Keratinocyte (primary cell): ENCODE measurements around the gene OTUD5. TPM values are rescaled to one million over a fixed set of nuclear protein-coding genes. Genes with fewer than 3 reads are reported as not detected.

ENCODE experiments used
- DNase-seq: peaks from one replicate; pipeline ENCODE4 v3.0.0-alpha.2; 2011; ENCODE audit warnings: low read depth, missing footprints, low spot score
- FAIRE-seq: peaks from 2 replicates; lab custom pipeline; 2011; peaks lifted over from hg19 to GRCh38; lab: Jason Lieb, UNC
- H2AFZ ChIP-seq: 2 replicates; pipeline ENCODE4 v1.6.0; 2012; ENCODE audit warnings: low read length, control low read depth, inconsistent platforms; ENCODE audit not compliant: control insufficient read depth
- H3K27ac ChIP-seq: 2 replicates; pipeline ENCODE4 v1.5.1; 2011; ENCODE audit warnings: low read length; ENCODE audit not compliant: control insufficient read depth, insufficient read depth
- H3K27me3 ChIP-seq: 3 replicates; pipeline ENCODE4 v1.6.0; 2011; ENCODE audit warnings: low read length; ENCODE audit not compliant: control insufficient read depth, insufficient read depth; ENCODE audit errors: extremely low read depth
- H3K36me3 ChIP-seq, 2 experiments: 2 replicates in 1 of 2; 3 replicates in 1 of 2; pipeline ENCODE4 v1.5.1; 2011; ENCODE audit warnings: low read length in 2 of 2, mild to moderate bottlenecking in 1 of 2; ENCODE audit not compliant: control insufficient read depth in 2 of 2, insufficient read depth in 2 of 2; ENCODE audit errors: extremely low read depth in 1 of 2
- H3K4me1 ChIP-seq: 3 replicates; pipeline ENCODE4 v1.5.1; 2011; ENCODE audit warnings: low read length; ENCODE audit not compliant: control insufficient read depth, insufficient read depth; ENCODE audit errors: extremely low read depth
- H3K4me2 ChIP-seq: 3 replicates; pipeline ENCODE4 v1.6.0; 2011; ENCODE audit warnings: low read depth, low read length; ENCODE audit not compliant: control insufficient read depth, insufficient read depth; ENCODE audit errors: extremely low read depth
- H3K4me3 ChIP-seq, 3 experiments: fragments of 200-600 bp in 1 of 3; sonication (generic) in 1 of 3; 2 replicates in 2 of 3; 3 replicates in 1 of 3; pipeline ENCODE4 v1.5.1; 2011 to 2016; ENCODE audit warnings: low read length in 3 of 3, mild to moderate bottlenecking in 3 of 3, control low read depth in 2 of 3, inconsistent platforms in 1 of 3, low read depth in 1 of 3, mixed read lengths in 1 of 3, mixed run types in 1 of 3, moderate library complexity in 1 of 3; ENCODE audit not compliant: control insufficient read depth in 2 of 3, insufficient read depth in 2 of 3; ENCODE audit errors: extremely low read depth in 1 of 3
- H3K79me2 ChIP-seq: 2 replicates; pipeline ENCODE4 v1.6.0; 2012; ENCODE audit warnings: low read length; ENCODE audit not compliant: control insufficient read depth, insufficient read depth
- H3K9ac ChIP-seq: 3 replicates; pipeline ENCODE4 v1.6.0; 2011; ENCODE audit warnings: low read length; ENCODE audit not compliant: control insufficient read depth, insufficient read depth; ENCODE audit errors: extremely low read depth
- H3K9me1 ChIP-seq: 3 replicates; pipeline ENCODE4 v1.6.0; 2011; ENCODE audit warnings: low read length; ENCODE audit not compliant: control insufficient read depth, insufficient read depth; ENCODE audit errors: extremely low read depth
- H3K9me3 ChIP-seq: 2 replicates; pipeline ENCODE4 v1.5.1; 2012; ENCODE audit warnings: low read depth, low read length; ENCODE audit not compliant: control insufficient read depth
- H4K20me1 ChIP-seq: 3 replicates; pipeline ENCODE4 v1.6.0; 2011; ENCODE audit warnings: low read length; ENCODE audit not compliant: control insufficient read depth, insufficient read depth; ENCODE audit errors: extremely low read depth
- EZH2 ChIP-seq: IDR thresholded peaks from one replicate; pipeline ENCODE4 v1.6.1; 2012; ENCODE audit warnings: inconsistent platforms, mild to moderate bottlenecking, low read length, moderate library complexity
- dilution Hi-C: fragments of 300-500 bp; cut with MboI; formaldehyde crosslinking; loops from one replicate; pipeline ENCODE4 v1.7.0; 2020; ENCODE audit warnings: low sequenced_read_pairs; ENCODE audit not compliant: extremely low pct_ligation_motif_present
- polyA plus RNA-seq, 5 experiments: library from polyadenylated mRNA; depleted of rRNA in 3 of 5; stranded (reverse) in 3 of 5; stranded (forward) in 1 of 5; unstranded in 1 of 5; fragments of >200 nt; gene quantifications; 1 replicate in 1 of 5; 2 replicates in 3 of 5; 3 replicates in 1 of 5; pipeline versions ENCODE4 v1.2.1 to v1.2.3, GENCODE V29; 2011 to 2012; ENCODE audit warnings: missing spikeins in 2 of 5, low read depth in 1 of 5, low replicate concordance in 1 of 5
- TF ChIP-seq, protein P1 (sequence below), 3 experiments: IDR thresholded peaks in 1 of 3; conservative IDR thresholded peaks in 1 of 3; optimal IDR thresholded peaks in 1 of 3; 2 replicates in 2 of 3; 3 replicates in 1 of 3; pipeline versions ENCODE3 to v1.5.1; 2011; ENCODE audit warnings: low read length in 3 of 3, mild to moderate bottlenecking in 3 of 3, moderate library complexity in 2 of 3, control low read depth in 1 of 3, inconsistent platforms in 1 of 3; ENCODE audit not compliant: insufficient read depth in 2 of 3; ENCODE audit errors: extremely low read depth in 1 of 3

Gene OTUD5
- polyA plus RNA-seq, 1 donor (not counting 4 experiments of a cell fraction or from before 2014, with no cell fraction given), result 40.3 TPM

DNA sequence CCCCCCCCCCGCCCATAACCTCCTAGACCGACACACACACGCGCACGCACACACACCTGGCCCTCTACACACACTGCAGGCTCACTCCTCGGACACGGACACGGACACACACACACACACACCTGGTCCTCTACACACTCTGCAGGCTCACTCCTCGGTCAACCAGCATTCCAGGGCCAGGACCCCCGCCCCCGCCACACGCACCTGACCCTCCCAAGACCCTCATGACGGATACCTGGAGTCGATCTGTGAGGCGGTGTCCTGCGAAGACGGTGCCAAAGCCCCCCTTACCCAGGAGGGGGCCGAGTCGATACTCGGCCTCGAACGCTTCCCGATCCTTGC lies 39.1 kb downstream of the OTUD5 start:
- no peak overlapping the region for H2AFZ ChIP-seq
- H3K4me3 ChIP-seq, result peak overlapping the region; percentile 59 to 68 (median 62)
- peak overlapping the region; percentile 87 for H3K4me2 ChIP-seq
- peaks cover 2 to 3% of the 10 kb centered on the region in 2 experiments for H3K36me3 ChIP-seq
- dilution Hi-C loops, result no loop called here
- DNase-seq, result no peak
- no peaks in the 10 kb centered on the region for H3K9me1 ChIP-seq
- no peaks in the 10 kb centered on the region for H3K27me3 ChIP-seq
- TF ChIP-seq EZH2, result no peak
- TF ChIP-seq, protein P1, sequence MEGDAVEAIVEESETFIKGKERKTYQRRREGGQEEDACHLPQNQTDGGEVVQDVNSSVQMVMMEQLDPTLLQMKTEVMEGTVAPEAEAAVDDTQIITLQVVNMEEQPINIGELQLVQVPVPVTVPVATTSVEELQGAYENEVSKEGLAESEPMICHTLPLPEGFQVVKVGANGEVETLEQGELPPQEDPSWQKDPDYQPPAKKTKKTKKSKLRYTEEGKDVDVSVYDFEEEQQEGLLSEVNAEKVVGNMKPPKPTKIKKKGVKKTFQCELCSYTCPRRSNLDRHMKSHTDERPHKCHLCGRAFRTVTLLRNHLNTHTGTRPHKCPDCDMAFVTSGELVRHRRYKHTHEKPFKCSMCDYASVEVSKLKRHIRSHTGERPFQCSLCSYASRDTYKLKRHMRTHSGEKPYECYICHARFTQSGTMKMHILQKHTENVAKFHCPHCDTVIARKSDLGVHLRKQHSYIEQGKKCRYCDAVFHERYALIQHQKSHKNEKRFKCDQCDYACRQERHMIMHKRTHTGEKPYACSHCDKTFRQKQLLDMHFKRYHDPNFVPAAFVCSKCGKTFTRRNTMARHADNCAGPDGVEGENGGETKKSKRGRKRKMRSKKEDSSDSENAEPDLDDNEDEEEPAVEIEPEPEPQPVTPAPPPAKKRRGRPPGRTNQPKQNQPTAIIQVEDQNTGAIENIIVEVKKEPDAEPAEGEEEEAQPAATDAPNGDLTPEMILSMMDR (optimal IDR thresholded peaks at IDR 0.05 in 1 of 3, IDR thresholded peaks at IDR 0.05 in 1 of 3, conservative IDR thresholded peaks at IDR 0.05 in 1 of 3; ENCODE audit: extremely low read depth in 1 of 3, insufficient read depth in 2 of 3, low read length in 3 of 3), result no peak
- peaks cover 14% of the 10 kb centered on the region for H3K4me1 ChIP-seq
- H3K9ac ChIP-seq, result peak overlapping the region; percentile 80
- peaks cover 17% of the 10 kb centered on the region for H3K79me2 ChIP-seq
- FAIRE-seq, result no peak
- H3K27ac ChIP-seq, result peak overlapping the region; percentile 47
- H3K9me3 ChIP-seq, result no peaks in the 10 kb centered on the region
- no peaks in the 10 kb centered on the region for H4K20me1 ChIP-seq

DNA sequence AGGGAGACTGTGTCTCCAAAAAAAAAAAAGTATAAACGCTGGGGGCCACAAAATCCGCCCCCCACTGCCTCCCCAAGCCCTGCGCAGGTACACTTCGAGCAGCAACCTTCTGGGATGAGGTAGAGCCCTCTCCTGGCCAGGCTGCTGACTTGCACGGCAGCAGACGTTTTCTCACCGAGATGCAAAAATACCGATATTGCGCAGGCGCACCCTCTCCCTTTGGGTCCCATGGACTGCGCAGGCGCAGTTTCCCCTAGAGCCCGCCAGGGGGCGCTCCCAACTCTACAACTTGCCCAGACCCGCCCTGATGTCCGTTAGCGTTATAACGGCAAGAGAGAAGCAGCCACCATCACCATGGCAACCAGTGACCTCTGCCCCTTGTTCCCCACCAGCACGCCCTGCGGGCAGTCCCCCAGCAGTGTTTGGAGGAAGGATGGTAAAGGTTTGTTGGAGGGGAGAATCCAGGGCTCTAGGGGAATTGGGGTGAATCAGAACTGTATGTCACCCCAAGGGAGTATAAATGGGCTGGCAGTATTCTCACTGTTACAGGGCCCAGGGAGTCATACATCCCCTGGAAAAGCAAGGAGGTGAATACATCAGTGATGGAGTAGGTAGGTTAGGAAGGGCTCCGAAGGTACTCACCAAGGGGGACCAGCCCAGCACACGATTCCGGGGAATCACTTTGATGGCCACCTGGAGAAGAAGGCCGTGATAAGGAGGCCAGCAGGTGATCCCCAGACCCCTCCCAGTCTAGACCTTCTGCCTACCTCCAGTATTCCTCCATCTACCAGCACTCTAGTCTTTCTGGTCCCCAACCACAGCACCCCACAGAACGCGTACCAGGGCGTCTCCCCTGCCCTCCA lies 40.0 kb downstream of the OTUD5 start:
- dilution Hi-C loops, result no loop called here
- peak overlapping the region; percentile 48 to 64 (median 62) for H3K4me3 ChIP-seq
- TF ChIP-seq, protein P1 (optimal IDR thresholded peaks at IDR 0.05 in 1 of 3, IDR thresholded peaks at IDR 0.05 in 1 of 3, conservative IDR thresholded peaks at IDR 0.05 in 1 of 3; ENCODE audit: extremely low read depth in 1 of 3, insufficient read depth in 2 of 3, low read length in 3 of 3), result peak in 2 of 3 experiments; percentile 92 to 94
- TF ChIP-seq EZH2, result no peak

More for the DNA sequence above, 40.0 kb downstream of the OTUD5 start:
- Histone ChIP-seq H3K4me2 (peak overlapping the region; percentile 87), H3K27ac (peak overlapping the region; percentile 36), H3K9me3 (no peaks in the 10 kb centered on the region), H3K79me2 (peaks cover 17% of the 10 kb centered on the region), H2AFZ (no peak overlapping the region), H3K9ac (peak overlapping the region; percentile 80), H3K4me1 (peaks cover 20% of the 10 kb centered on the region), H3K27me3 (no peaks in the 10 kb centered on the region), H3K9me1 (no peaks in the 10 kb centered on the region), H4K20me1 (no peaks in the 10 kb centered on the region), H3K36me3 (peaks cover 0 to 7% of the 10 kb centered on the region in 2 experiments)
- DNase-seq, result no peak
- FAIRE-seq, result peak; percentile 74
